ENCODE data around the gene UBR7.
"Not testable (repeated sequence)": the region's sequence is repeated elsewhere in the genome, so short reads cannot be mapped to it uniquely, and the experiment has no call there.

The UBR7 gene, protein sequence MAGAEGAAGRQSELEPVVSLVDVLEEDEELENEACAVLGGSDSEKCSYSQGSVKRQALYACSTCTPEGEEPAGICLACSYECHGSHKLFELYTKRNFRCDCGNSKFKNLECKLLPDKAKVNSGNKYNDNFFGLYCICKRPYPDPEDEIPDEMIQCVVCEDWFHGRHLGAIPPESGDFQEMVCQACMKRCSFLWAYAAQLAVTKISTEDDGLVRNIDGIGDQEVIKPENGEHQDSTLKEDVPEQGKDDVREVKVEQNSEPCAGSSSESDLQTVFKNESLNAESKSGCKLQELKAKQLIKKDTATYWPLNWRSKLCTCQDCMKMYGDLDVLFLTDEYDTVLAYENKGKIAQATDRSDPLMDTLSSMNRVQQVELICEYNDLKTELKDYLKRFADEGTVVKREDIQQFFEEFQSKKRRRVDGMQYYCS

DNA sequence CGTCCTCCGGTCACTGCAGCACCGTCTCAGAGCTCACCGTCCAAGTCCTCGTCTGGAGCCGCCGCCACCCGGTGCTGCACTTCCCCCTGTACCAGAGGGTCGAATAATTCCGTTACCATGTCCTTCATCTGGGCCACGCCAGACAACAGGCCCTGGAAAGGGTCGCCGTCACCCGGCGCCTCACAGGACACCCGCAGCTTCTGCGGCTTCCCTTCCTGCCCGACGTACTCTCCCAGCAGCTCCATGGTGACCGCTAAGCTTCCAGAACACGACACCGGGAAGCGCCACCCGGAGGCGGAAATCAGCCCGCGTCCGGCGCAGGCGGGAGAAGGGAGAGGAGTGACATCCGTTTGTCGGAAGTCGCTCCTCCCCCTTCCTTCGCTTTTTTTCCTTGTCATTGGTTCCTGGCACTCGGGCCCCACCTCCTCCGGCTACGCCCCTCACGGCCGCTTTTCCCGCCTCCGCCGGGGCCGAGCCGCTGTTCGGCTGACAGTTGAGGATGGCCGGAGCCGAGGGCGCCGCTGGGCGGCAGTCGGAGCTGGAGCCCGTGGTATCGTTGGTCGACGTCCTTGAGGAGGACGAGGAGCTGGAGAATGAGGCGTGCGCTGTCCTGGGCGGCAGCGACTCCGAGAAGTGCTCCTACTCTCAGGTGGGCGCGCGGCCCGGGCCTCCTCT is at the start of gene UBR7, which contains the start of gene GON7:
TSS of gene UBR7 (plus strand) at position 464 of the 675 bp plus-strand sequence. CDS start at position 500, 36 bp downstream.
TSS of gene GON7 (minus strand) at position 273 of the 675 bp plus-strand sequence. CDS start at position 245, 28 bp downstream.
- peak; percentile 88 to 89 for DNase-seq

DNA sequence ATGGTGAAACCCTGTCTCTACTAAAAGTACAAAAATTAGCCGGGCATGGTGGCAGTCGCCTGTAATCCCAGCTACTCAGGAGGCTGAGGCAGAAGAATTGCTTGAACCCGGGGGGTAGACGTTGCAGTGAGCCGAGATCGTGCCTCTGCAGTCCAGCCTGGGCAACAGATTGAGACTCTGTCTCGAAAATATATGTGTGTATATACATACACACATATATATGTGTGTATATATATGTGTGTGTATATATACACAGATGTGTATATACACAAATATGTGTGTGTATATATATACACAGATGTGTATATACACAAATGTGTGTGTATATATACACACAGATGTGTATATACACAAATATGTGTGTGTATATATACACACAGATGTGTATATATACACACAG is 48.7 kb upstream of the UBR7 start:
- DNase-seq: not testable (repeated sequence)

DNA sequence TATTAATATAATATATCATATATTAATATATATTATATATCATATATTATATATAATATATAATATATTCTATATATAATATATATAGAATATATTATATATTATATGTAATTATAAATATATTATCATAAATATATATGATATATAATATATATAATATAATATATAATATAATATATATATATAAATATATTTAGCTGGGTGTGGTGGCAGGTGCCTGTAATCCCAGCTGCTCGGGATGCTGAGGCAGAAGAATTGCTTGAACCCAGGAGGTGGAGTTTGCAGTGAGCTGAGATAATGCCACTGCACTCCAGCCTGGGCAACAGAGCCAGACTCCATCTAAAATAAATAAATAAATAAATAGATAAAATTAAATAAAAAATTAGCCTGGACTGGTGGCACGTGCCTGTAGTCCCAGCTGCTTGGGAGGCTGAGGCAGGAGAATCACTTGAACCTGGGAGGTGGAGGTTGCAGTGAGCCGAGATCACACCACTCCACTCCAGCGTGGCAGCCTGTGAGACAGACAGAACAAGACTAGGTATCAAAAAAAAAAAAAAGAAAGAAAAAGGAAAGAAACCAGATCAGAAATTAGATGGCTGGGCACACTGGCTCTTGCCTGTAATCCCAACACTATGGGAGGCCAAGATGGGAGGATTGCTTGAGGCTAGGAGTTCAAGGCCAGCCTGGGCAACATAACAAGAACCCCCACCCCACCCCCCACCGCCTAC is 47.3 kb upstream of the UBR7 start:
- DNase-seq: not testable (repeated sequence)

DNA sequence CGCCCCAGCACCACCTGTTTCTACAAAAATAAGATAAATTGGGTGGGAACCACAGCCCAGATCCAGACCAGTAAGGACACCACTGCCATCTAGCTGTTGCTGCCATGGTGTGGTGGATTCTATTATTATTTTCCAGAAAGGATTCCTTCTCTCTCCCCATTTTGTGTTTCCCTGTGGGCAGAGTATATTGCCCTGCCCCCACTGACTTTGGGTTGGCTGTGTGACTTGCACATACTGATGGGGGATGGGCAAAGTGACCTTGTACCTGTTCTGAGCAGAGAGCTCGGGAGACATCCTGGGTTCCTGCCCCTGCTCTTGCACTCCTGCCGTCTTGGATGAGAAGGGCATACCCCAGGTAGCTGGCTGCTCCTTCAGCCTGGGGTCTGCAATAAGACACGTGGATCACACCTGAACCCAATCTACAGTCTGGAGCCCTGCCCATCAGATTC is 46.7 kb upstream of the UBR7 start:
- no peak for DNase-seq

DNA sequence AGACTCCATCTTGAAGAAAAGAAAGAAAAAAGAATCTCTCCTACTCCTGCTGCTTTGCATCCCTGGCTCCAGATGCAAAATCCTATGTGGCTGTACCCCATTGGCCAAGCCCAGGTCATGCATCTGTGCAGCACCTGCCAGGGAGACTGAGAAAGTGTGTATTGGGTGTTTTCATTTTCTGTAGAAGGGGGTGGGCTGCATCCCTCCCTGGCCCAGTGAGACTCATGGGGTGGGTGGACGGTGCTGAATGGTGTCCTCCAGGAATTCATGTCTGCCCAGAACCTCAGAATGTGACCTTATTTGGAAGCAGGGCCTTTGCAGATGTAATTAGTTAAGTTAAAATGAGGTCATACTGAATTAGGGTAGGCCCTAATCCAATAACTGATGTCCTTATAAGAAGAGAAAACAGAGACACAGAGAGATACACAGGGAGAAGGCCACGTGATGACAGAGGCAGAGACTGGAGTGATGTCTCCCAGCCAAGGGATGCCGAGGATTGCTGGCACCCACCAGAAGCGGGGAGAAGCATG is 45.6 kb upstream of the UBR7 start:
- DNase-seq: no peak

DNA sequence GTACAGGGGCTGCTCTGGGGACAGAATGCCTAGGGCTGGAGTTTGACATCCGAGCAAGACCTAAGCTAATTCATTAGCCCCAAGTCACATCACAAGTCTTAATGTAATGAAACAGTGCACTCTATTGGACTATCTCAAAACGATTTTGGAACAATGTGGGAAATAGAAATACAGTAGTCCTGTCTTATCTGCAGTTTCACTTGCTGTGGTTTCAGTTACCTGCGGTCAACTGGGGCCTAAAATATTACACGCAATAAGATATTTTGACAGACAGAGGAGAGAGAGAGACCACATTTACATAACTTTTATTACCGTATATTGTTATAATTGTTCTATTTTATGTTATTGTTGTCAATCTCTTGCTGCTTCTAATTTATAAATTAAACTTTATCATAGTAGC is 43.5 kb upstream of the UBR7 start:
- no peak for DNase-seq

DNA sequence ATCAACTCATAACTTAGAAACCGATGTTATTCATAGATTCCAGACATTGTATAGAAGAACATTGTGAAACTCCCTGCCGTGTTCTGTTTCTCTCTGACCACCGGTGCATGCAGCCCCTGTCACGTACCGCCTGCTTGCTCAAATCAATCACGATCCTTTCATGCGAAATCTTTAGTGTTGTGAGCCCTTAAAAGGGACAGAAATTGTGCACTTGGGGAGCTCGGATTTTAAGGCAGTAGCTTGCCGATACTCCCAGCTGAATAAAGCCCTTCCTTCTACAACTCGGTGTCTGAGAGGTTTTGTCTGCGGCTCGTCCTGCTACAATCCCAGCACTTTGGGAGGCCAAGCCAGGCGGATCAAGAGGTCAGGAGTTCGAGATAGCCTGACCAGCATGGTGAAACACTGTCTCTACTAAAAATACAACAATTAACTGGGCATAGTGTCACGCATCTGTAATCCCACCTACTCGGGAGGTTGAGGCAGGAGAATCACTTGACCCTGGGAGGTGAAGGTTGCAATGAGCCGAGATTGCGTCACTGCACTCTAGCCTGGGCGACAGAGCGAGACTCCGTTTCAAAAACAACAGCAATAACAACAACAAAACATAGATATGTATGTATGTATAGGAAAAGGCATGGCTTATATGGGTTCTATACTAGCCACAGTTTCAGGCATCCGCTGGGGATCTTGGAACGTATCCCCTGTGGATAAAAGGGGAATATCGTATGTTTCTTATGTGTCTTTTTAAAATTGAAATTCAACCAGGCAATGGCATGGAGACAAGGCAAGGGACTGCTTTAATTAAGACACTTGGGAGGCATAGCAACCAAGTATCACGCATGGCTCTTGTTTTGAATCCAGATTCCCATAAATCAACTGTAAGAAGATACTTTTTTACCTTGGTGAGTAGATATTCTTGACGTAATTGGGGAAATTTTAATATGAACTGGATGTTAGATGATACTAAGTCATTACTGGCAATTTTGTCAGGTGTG is 41.5 kb upstream of the UBR7 start:
- not testable (repeated sequence) for DNase-seq

DNA sequence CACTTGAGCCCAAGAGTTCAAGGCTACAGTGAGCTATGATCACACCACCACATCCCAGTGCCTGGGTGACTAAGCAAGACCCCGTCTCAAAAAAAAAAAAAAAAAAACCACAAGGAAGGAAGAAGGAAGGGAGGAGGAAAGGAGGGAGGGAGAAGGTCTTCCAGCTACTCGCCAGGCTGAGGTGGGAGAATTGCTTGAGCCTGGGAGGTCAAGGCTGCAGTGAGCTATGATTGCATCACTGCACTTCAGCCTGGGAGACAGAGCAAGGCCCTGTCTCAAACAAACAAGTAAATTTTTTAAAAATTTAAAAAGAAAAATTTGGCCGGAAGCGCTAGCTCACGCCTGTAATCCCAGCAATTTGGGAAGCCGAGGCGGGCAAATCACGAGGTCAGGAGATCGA is 38.4 kb upstream of the UBR7 start:
- DNase-seq: not testable (repeated sequence)

DNA sequence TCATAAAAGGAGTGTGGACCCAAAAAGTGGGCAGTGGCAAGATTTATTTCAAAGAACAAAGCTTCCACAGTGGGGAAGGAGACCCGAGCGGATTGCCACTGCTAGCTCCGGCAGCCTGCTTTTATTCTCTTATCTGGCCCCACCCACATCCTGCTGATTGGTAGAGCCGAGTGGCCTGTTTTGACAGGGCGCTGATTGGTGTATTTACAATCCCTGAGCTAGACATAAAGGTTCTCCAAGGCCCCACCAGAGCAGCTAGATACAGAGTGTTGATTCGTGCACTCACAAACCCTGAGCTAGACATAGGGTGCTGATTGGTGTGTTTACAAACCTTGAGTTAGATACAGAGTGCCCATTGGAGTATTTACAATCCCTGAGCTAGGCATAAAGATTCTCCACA is 37.4 kb upstream of the UBR7 start:
- DNase-seq: not testable (repeated sequence)

DNA sequence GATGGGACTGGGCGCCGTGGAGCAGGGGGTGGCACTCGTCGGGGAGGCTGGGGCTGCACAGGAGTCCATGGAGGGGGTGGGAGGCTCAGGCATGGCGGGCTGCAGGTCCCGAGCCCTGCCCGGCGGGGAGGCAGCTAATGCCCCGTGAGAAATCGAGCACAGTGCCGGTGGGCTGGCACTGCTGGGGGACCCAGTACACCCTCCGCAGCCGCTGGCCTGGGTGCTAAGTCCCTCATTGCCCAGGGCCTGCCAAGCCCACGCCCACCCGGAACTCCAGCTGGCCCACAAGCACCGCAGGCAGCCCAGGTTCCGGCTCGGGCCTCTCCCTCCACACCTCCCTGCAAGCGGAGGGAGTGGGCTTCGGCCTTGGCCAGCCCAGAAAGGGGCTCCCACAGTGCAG is 36.9 kb upstream of the UBR7 start:
- not testable (repeated sequence) for DNase-seq

DNA sequence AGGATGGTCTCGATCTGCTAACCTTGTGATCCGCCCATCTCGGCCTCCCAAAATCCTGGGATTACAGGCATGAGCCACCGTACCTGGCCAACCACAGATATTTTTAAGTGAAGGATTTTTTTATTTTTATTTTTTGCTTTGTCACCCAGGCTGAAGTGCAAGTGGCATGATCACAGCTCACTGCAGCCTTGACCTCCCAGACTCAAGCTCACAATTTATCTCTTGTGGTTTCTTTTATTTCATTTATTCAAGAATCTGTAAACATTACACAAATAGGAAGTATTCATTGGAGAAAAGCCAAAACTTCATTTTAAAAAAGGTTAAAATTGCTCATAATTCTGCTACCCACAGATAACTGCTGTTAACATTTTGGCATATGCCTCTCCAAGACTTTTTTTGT is 35.7 kb upstream of the UBR7 start:
- no peak for DNase-seq

DNA sequence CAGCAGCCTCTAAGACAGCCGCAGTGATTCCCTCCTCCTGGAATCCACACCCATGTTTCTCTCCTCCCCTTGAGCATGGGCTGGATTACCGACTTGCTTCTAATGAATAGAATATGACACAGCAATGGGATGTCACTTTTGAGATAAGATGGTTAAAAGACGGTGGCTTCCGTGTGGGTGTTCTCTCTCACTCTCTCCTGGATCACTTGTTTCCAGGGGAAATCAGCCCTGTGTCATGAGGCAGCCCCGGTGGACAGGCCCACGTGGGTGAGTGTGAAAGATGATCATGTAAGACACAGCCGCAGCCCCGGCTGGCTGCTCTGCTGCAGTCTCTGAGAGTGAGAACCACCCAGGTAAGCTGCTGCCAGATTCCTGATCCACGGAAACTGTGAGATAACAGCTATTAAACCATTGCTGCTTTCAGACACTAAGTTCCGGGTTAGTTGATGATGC is 33.1 kb upstream of the UBR7 start:
- no peak for DNase-seq

DNA sequence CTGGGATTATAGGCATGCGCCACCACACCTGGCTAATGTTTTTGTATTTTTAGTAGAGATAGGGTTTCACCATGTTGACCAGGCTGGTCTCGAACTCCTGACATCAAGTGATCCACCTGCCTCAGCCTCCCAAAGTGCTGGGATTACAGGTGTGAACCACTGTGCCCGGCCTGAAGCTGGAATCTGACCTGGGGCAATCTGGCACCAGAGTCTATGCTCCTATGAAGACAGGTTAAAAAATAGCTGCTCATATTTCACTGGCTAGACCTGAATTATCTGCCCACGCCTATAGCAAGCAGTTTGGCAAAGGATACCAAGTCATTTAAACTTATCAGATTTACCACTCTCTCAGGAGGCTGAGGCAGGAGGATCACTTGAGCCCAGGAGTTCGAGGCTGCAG is 32.3 kb upstream of the UBR7 start:
- DNase-seq: not testable (repeated sequence)

DNA sequence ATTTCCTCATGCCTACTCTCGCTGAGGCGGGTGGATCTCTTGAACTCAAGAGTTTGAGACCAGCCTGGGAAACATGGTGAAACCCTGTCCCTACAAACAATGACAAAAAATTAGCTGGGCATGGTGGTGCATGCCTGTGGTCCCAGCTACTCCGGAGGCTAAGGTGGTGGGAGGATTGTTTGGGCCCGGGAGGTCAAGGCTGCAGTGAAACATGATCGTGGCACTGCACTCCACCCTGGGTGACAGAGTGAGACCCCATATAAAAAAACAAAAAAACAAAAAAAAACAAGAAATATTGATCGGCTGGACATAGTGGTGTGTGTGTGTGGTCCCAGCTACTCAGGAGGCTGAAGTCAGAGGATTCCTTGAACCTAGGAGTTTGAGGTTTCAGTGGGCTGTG is 31.6 kb upstream of the UBR7 start:
- DNase-seq: no peak

DNA sequence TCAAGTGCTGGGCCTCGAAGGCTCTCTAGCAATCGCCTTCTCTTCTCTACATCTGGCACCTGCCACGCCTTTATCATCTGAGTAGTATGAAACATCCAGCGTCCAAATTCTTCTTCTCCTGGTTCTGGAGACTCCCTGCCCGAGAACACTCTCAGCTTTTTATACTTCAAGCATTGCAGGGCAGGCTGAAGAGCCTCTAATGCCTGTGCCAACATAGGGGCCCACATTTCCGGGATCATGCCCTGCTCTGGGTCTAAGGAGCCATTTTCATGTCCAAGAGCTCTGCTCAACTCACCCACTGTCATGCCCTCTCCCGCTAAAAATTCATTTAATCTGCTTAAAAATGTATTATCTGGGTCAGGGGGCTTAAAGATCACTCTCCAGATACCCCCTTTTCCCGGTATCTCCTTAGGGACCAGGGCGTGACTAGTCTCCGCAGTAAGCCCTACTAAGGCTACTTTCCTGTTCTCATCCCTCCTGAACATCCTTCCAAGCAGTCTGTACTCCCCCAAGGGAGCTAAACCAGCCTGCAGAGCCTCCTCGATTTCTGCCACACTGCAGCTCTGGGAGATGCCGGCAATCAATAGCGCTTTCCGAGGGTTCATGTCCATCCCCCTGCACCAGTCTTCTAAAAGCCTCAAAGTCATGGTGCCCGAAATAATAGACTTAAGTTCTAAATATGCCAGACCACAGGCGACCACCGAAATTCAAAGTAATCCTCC is 23.3 kb upstream of the UBR7 start:
- no peak for DNase-seq

DNA sequence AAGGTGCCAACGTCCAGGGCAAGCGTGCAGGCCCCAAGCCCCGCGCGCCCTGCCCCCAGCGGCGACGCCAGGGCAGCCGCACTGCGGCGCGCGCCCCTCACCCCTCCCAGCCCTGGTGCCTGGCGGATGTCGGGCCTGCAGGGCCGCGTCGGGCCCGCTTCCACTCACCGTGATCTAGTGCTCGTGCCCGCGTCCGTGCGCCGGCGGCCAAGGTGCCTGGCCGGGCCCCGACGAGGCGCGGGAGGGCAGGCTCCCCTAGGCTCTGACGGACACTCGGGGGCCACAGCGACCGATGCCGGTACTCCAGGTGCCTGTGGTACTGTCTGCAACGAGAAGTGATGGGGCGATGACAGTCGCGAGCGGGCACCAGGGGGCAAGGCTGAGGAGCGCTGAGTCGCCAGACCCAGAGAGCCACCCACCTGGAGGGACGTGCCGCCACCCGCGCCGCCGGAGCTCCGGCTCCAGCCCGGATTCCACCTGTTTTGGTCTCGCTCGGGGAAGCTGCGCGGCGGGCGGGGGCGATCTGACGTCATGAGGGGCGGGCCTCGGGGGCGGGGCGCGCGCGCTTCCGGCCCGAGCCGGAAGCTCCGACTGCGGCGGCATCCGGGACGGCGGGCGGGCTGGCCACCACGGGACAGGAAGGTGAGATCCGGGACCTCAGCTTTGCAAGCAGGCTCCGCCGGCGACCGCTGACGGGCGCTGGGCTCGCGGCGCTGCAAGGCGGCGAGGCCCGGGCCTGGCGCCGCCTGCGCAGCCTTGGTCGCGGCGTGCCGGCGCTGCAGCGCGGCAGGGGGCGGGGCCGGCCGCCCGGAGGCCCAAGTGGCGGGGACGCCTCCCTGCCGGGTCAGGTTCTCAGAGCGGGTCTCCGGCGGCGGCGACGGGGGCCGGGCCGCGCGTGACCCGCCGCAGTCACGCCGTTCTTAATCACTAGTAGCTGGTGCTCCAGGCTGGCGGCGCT is 22.4 kb upstream of the UBR7 start, which contains the start of the genes LYSET and MOAP1:
TSS of gene LYSET (plus strand) at position 927 of the 958 bp plus-strand sequence. CDS start 89 bp downstream, outside the sequence.
TSS of gene MOAP1 (minus strand) at position 507 of the 958 bp plus-strand sequence. CDS start 655 bp downstream, outside the sequence.
- peak; percentile 94 for DNase-seq

DNA sequence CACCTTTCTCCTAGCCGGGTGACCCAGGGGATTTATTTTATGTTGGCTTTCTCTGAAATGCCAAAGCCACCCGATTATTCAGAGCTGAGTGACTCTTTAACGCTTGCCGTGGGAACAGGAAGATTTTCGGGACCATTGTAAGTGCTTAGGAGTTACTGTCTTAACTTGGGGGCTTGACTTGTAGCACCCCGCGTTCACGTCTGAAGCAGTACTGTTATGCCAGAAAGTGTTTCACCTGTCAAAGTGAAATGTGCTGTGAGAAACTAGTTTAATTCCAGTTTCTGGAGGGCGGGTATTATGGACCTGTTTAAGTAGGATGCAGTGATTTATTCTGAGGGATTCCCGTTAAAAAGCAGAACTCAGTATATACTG is 21.7 kb upstream of the UBR7 start:
- DNase-seq: no peak

DNA sequence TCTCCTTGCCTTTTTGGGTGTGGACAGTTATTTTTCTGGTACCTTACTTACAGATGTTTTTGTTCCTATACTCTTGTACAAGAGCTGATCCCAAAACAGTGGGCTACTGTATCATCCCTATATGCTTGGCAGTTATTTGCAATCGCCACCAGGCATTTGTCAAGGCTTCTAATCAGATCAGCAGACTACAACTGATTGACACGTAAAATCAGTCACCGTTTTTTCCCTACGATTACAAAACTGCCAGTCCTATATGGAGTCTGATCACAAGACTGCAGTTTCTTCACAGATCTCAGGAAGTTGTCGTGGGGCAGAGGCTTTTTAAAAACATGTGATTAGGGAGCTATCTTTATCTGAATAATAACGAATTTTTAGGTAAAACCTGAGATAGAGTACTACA is 20.6 kb upstream of the UBR7 start:
- DNase-seq: no peak

DNA sequence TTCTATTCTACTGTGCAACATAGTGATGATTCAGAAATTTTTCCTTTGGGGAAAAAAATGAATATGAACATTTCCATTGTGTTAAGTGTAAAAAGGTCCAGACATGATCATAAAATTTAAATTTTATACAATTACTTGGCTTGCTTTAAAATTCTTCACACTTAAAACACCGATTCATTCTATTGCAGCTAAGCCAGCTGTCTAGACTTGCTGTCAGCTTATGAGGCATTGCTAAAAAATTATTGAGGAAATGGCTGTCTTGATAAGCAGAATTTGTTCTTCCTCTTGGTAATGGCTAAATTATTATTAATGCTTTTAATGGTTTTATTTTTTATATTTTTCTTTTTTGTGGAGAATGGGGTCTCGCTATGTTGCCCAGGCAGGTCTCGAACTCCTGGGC is 20.1 kb upstream of the UBR7 start:
- DNase-seq: no peak
